CD4-positive, alpha-beta T cell treated with Interferon gamma for 1 hour (primary cell): ENCODE data around the gene ZSCAN18.
"Not testable (repeated sequence)": the region's sequence is repeated elsewhere in the genome, so short reads cannot be mapped to it uniquely, and the experiment has no call there.

Source experiments
- DNase-seq: peaks from one replicate; pipeline ENCODE4 v3.0.0-alpha.2; 2020

ZSCAN18 gene

GRCh38 chr19:58097781-58098681 is at the start of gene ZSCAN18:
ZSCAN18 (minus strand) TSS chr19:58098231; CDS start chr19:58090267, 7,964 bp downstream.
- DNase-seq, result peak; percentile 99

GRCh38 chr19:58147475-58147874 is 49.4 kb upstream of the ZSCAN18 start:
- not testable (repeated sequence) for DNase-seq

- no peak for DNase-seq
Measured at GRCh38 chr19:58145849-58146248, 47.8 kb upstream of the ZSCAN18 start.

- no peak for DNase-seq
Measured at GRCh38 chr19:58134244-58134643, 36.2 kb upstream of the ZSCAN18 start.

- no peak for DNase-seq
Measured at GRCh38 chr19:58129284-58129683, 31.3 kb upstream of the ZSCAN18 start.

- no peak for DNase-seq
Measured at GRCh38 chr19:58128041-58128685, 30.1 kb upstream of the ZSCAN18 start.

GRCh38 chr19:58123354-58123753 is 25.3 kb upstream of the ZSCAN18 start:
- no peak for DNase-seq

- no peak for DNase-seq
Measured at GRCh38 chr19:58118979-58119733, 21.1 kb upstream of the ZSCAN18 start.

- no peak for DNase-seq
Measured at GRCh38 chr19:58117841-58118575, 20.0 kb upstream of the ZSCAN18 start.

- DNase-seq, result no peak
Measured at GRCh38 chr19:58108546-58108817, 10.5 kb upstream of the ZSCAN18 start.

- no peak for DNase-seq
Measured at GRCh38 chr19:58107778-58108545, 9.9 kb upstream of the ZSCAN18 start.

GRCh38 chr19:58098682-58098998 is 609 bp upstream of the ZSCAN18 start:
- no peak for DNase-seq

GRCh38 chr19:58097349-58097748 is 682 bp downstream of the ZSCAN18 start:
- no peak for DNase-seq

GRCh38 chr19:58096884-58097283 is 1.1 kb downstream of the ZSCAN18 start:
- DNase-seq, result no peak

GRCh38 chr19:58095328-58095727 is 2.7 kb downstream of the ZSCAN18 start:
- DNase-seq, result no peak

GRCh38 chr19:58093071-58093470 is 5.0 kb downstream of the ZSCAN18 start:
- no peak for DNase-seq

- DNase-seq, result no peak
Measured at GRCh38 chr19:58091251-58091995, 6.6 kb downstream of the ZSCAN18 start.

GRCh38 chr19:58089846-58090245 is 8.2 kb downstream of the ZSCAN18 start:
- DNase-seq, result no peak

- DNase-seq, result no peak
Measured at GRCh38 chr19:58088521-58089052, 9.4 kb downstream of the ZSCAN18 start.

- DNase-seq, result no peak
Measured at GRCh38 chr19:58086825-58087710, 11.0 kb downstream of the ZSCAN18 start.
